NCI-H2171 (cell line): ENCODE measurements around the gene DHRS7C.

Source experiments
- DNase-seq: peaks from one replicate; lab custom pipeline; 2025; lab: John Stamatoyannopoulos, UW

Gene DHRS7C

DNA sequence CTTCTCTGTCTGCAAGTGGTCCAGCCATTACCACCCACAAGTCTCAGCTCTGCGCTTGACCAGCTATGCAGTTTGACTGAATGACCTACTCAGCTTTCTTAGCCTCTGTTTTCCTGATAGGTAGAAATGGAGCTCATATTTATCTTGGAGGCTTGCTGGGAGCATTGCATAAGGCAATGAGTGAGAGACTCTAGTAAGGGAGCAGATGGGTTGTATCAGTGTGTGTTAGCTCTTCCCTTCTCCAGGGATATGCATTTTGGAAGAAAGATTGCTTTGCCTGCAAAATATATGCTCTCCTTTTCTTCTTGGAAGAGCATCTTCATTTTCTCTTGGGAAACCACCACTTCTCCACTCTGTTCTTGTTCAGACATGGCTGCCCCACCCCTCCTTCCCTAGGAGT is 26.1 kb downstream of the DHRS7C start:
- no peak for DNase-seq

DNA sequence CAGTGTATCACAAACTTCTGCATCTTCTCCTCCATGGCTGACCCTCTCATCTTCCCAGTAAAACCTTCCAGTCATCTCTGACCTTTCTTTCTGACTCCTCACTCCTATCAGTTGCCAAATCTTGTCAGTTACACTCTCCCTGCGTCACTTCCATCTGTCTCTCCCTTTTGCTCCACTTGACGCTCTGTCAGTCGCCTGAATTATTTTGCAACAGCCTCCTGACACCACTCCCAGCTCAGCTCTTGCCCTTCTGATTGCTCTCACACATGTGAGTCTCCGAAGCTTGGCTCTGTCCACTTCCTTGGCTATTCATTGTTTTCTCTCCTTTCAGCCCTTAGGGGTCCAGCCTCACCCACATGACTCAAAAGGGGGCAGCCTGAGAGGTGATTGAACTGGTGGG is 27.7 kb downstream of the DHRS7C start:
- DNase-seq = no peak

- no peak for DNase-seq
These were observed 31.1 kb downstream of the DHRS7C start for GRCh38 chr17:9760266-9760665.

DNA sequence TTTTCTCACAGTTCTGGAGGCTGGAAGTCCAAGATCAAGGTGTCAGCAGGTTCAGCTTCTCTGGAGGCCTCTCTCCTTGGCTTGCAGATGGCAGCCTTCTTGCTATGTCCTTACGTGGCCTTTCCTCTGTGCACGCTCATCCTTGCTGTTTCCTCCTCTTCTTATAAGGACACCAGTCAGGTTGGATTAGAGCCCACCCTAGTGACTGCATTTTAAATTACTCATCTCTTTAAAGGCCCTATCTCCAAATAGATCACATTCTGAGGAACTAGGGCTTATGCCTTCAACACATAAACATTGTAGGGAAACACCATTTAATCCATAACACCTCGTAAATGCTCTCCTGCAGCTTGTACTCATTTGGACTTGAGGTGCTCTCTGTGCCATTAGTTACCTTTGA is 36.3 kb downstream of the DHRS7C start:
- no peak for DNase-seq

DNA sequence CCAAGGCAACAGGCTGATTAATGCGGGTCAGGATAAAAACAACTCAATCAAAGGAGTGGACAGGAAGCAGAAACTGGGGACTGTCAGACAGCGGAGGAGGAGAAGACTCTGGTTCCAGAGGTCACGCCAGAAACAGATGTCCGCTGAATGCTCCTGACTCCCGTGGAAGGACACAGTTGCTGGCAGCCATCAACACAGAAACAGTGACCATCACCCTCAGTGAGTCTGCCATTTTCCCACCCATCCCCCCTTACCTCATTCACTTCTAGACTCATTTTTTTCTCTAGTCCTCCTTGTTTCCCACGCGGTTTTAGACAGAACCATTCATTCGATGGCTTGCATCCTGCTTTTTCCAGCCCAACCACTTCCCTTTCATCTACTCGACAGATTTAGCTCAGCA is 40.9 kb downstream of the DHRS7C start:
- DNase-seq = no peak

DNA sequence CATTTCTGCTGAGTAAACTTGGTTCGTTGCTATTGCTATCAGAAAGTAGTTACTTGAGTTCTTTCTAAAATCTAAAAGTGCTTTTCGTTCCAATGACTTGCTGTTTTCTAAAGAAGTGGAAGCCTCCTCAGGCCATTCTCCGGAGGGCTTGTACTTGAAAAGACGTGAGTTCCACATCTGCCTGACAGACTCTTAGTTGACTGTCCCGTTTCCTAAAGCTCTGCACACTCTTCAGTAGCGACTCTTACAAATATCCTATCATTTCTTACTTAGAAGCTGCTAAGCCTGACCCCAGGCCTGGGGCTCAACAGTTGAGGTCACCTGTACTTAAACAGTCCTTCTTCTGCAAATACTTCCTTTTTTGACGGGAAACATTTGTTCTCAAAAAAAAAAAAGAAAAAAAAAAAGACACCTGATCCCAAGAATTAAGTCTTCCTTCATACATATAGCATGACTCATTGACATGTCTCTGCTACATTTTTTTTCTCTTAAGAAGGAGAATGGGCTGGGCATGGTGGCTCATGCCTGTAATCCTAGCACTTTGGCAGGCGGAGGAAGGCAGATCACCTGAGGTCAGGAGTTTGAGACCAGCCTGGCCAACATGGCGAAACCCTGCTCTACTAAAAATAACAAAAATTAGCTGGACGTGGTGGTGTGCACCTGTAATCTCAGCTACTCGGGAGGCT is 61.5 kb downstream of the DHRS7C start:
- DNase-seq = no peak

- DNase-seq = peak; percentile 28
These were observed 62.2 kb downstream of the DHRS7C start for GRCh38 chr17:9729034-9729650.

DNA sequence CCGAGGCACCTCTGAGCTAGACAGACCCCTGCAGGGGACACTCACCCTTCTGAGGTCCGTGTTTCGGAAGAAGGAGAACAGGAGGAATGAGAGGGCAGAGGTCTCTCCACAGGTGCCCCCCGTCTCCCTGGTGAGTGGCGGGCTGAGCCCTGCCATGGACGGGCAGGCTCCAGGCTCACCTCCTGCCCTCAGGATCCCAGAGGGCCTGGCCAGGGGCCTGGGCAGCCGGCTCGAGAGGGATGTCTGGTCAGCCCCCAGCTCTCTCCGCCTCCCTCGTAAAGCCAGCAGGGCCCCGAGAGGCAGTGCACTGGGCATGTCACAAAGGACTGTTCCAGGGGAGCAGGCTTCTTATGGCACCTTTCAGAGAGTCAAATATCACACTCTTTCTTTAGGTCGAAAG is 62.8 kb downstream of the DHRS7C start:
- no peak for DNase-seq

- no peak for DNase-seq
These were observed 63.4 kb downstream of the DHRS7C start for GRCh38 chr17:9728005-9728404.

DNA sequence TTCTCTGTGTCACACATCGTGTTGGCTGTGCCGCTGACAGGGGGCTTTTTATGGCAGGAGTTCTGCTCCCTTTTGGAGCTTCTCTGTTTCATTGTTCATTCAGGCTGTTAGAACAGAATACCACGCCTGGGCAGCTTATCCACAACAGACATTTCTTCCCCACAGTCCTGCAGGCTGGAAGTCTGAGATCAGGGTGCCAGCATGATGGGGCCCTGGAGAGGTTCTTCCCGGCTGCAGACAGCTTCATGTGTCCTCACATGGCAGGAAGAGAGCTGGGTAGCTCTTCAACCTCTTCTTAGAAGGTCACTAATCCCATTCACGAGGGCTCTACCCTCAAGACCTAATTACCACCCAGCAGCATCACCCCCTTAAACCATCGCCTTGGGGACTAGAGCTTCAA is 65.1 kb downstream of the DHRS7C start:
- DNase-seq = no peak

- no peak for DNase-seq
These were observed 65.8 kb downstream of the DHRS7C start for GRCh38 chr17:9725575-9725974.
